ENCODE data around the gene MYRIP.

The MYRIP gene

DNA sequence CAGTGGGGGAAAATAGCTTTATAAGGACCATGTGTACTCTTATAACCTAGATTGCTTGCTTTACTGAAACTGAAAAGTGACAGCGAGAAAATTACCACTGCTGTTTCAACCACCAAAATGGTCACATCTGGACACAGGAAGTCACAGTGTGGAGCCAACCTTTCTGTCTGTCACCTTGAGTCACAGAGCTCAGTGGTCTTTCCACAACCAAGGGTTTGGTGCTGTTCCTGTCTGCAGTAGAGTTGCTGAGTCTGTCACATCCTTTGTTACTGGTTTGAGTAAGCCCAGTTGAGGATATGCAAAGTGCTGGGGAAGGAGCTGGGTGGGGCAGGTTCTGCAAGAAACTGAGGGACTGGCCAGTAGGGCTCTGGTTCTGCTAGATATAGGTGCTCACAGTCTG is 361.0 kb downstream of the MYRIP start:
- Histone ChIP-seq H3K4me2 (ENCODE audit: low read depth, low read length, poor library complexity, severe bottlenecking) (no peak overlapping the region), H3K27ac (ENCODE audit: low read depth, low read length) (no peak overlapping the region), H3K27me3 (ENCODE audit: low read length) (no peaks in the 10 kb centered on the region)

GRCh38 chr3:40172560-40172959 is 363.2 kb downstream of the MYRIP start:
- Histone ChIP-seq H3K9me2 (replicated peaks; ENCODE audit: insufficient read depth, low read length) (no peaks in the 10 kb centered on the region), H3K4me2 (ENCODE audit: low read depth, low read length, poor library complexity, severe bottlenecking) (no peak overlapping the region), H3K79me2 (ENCODE audit: insufficient read depth, low read length) (no peaks in the 10 kb centered on the region), H3K4me3 (ENCODE audit: insufficient read depth, low read length, poor library complexity, severe bottlenecking) (no peak overlapping the region), H3K36me3 (ENCODE audit: low read length) (no peaks in the 10 kb centered on the region), H4K20me1 (ENCODE audit: low read depth, low read length) (no peaks in the 10 kb centered on the region), H3K9ac (ENCODE audit: low read length) (no peak overlapping the region), H3K27me3 (ENCODE audit: low read length) (no peaks in the 10 kb centered on the region), H3K27ac (ENCODE audit: low read depth, low read length) (no peak overlapping the region), H3K9me3 (ENCODE audit: insufficient read depth, low read length) (no peaks in the 10 kb centered on the region), H3F3A (ENCODE audit: insufficient read depth) (no peaks in the 10 kb centered on the region), H2AFZ (ENCODE audit: low read depth, low read length, severe bottlenecking) (no peak overlapping the region)
- TF ChIP-seq EZH2phosphoT487 (conservative IDR thresholded peaks at IDR 0.05; ENCODE audit: low read length) = no peak
- TF ChIP-seq, protein P1, sequence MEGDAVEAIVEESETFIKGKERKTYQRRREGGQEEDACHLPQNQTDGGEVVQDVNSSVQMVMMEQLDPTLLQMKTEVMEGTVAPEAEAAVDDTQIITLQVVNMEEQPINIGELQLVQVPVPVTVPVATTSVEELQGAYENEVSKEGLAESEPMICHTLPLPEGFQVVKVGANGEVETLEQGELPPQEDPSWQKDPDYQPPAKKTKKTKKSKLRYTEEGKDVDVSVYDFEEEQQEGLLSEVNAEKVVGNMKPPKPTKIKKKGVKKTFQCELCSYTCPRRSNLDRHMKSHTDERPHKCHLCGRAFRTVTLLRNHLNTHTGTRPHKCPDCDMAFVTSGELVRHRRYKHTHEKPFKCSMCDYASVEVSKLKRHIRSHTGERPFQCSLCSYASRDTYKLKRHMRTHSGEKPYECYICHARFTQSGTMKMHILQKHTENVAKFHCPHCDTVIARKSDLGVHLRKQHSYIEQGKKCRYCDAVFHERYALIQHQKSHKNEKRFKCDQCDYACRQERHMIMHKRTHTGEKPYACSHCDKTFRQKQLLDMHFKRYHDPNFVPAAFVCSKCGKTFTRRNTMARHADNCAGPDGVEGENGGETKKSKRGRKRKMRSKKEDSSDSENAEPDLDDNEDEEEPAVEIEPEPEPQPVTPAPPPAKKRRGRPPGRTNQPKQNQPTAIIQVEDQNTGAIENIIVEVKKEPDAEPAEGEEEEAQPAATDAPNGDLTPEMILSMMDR (IDR thresholded peaks at IDR 0.05; ENCODE audit: insufficient read depth, low read length, poor library complexity, severe bottlenecking) = no peak

More for the DNA sequence above, 361.0 kb downstream of the MYRIP start:
- TF ChIP-seq, protein P1 (IDR thresholded peaks at IDR 0.05; ENCODE audit: insufficient read depth, low read length, poor library complexity, severe bottlenecking) = no peak
- no peak for TF ChIP-seq EZH2phosphoT487 (conservative IDR thresholded peaks at IDR 0.05; ENCODE audit: low read length)
- Histone ChIP-seq H3K4me3 (ENCODE audit: insufficient read depth, low read length, poor library complexity, severe bottlenecking) (no peak overlapping the region), H3K9me2 (replicated peaks; ENCODE audit: insufficient read depth, low read length) (no peaks in the 10 kb centered on the region), H3K9ac (ENCODE audit: low read length) (no peak overlapping the region), H3K36me3 (ENCODE audit: low read length) (no peaks in the 10 kb centered on the region), H3K9me3 (ENCODE audit: insufficient read depth, low read length) (no peaks in the 10 kb centered on the region), H4K20me1 (ENCODE audit: low read depth, low read length) (no peaks in the 10 kb centered on the region), H3F3A (ENCODE audit: insufficient read depth) (no peaks in the 10 kb centered on the region), H2AFZ (ENCODE audit: low read depth, low read length, severe bottlenecking) (no peak overlapping the region), H3K79me2 (ENCODE audit: insufficient read depth, low read length) (no peaks in the 10 kb centered on the region)

DNA sequence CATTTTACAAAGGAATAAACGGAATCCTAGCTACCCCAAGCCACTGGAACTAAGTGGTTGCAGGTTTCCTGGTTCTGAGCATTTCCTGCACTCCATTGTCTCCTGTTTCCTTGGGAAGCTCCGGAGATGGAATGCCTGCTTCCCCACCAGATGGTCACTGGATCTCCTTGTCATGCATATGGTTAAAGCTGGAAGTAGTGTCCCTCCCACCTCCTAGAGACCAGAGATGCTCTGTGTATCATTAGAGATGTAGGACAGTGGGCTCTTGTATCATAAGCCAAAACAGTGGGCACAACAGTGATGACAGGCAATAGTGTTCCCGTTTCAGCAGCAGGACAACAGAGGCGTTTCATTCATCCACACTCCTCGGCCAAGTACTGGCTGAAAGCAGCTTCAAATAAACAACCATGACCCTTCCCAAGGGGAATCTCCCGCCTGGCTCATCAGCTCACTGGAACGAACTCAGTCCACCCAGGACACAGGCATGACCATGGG is 363.9 kb downstream of the MYRIP start:
- Histone ChIP-seq H3K9me2 (replicated peaks; ENCODE audit: insufficient read depth, low read length) (no peaks in the 10 kb centered on the region), H3K9ac (ENCODE audit: low read length) (no peak overlapping the region), H3K27me3 (ENCODE audit: low read length) (no peaks in the 10 kb centered on the region), H3F3A (ENCODE audit: insufficient read depth) (no peaks in the 10 kb centered on the region), H2AFZ (ENCODE audit: low read depth, low read length, severe bottlenecking) (no peak overlapping the region), H3K36me3 (ENCODE audit: low read length) (no peaks in the 10 kb centered on the region), H3K4me2 (ENCODE audit: low read depth, low read length, poor library complexity, severe bottlenecking) (no peak overlapping the region), H4K20me1 (ENCODE audit: low read depth, low read length) (no peaks in the 10 kb centered on the region), H3K79me2 (ENCODE audit: insufficient read depth, low read length) (no peaks in the 10 kb centered on the region), H3K27ac (ENCODE audit: low read depth, low read length) (no peak overlapping the region), H3K4me3 (ENCODE audit: insufficient read depth, low read length, poor library complexity, severe bottlenecking) (no peak overlapping the region), H3K9me3 (ENCODE audit: insufficient read depth, low read length) (no peaks in the 10 kb centered on the region)
- TF ChIP-seq EZH2phosphoT487 (conservative IDR thresholded peaks at IDR 0.05; ENCODE audit: low read length) = no peak
- TF ChIP-seq, protein P1 (IDR thresholded peaks at IDR 0.05; ENCODE audit: insufficient read depth, low read length, poor library complexity, severe bottlenecking) = no peak

Measured in SU-DHL-6 (cell line).